Measurements from ENCODE around the gene RSBN1L. TPM values are rescaled to one million over a fixed set of nuclear protein-coding genes. Genes with fewer than 3 reads are reported as not detected.

RSBN1L gene
- total RNA-seq, 1 experiment from 2014 or later = 23.2 TPM

DNA sequence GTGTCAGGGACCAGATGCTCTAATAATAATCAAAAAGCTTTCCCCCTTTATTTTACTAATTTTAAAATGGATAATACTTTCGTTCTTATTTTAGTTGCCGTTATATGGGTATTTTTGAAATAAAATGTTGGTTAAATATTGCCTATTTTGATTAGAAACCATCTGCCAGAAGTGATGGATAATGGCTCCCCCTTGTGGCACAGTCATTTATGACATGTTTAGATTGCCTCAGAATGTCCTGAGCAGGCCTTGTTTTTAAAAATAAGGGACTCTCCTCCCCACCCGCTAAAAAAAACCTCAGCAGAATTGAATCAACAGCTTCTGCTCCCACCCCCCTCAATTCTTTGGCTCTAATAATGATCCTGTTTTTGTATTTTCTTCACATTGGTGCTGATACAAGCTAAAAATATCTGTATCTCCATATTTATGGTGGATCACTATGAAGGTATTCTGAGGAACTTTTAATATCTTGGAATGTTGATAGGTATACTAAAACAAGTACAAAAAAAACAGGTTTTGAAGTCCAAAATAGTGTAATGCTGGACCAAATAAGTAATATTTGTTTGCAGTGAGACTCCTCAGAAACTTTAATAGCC is 63.1 kb downstream of the RSBN1L start:
- no TSS peak for BruUV-seq (replicated peaks)
- POLR2A ChIA-PET (ENCODE audit: low non-redundant PET) = interaction anchor here (0.7 kb wide), 1 partner anchor 385 kb away, joined by 3 read pairs; no protein-coding TSS in a partner anchor

GRCh38 chr7:77760809-77761453 is 64.7 kb downstream of the RSBN1L start:
- ChIA-PET POLR2A (ENCODE audit: low non-redundant PET) (no interaction called here), CTCF (interaction anchor here (0.6 kb wide), 1 partner anchor 35 kb away, joined by 6 read pairs; no protein-coding TSS in a partner anchor)
- no peaks in the 10 kb centered on the region for H3K36me3 ChIP-seq (ENCODE audit: insufficient read depth, low read length, poor library complexity, severe bottlenecking)
- no TSS peak for BruUV-seq (replicated peaks)
- no peak for TF ChIP-seq EZH2 (IDR thresholded peaks at IDR 0.05; ENCODE audit: borderline replicate concordance, low read depth, low read length, poor library complexity, severe bottlenecking)
- TF ChIP-seq, protein P1, sequence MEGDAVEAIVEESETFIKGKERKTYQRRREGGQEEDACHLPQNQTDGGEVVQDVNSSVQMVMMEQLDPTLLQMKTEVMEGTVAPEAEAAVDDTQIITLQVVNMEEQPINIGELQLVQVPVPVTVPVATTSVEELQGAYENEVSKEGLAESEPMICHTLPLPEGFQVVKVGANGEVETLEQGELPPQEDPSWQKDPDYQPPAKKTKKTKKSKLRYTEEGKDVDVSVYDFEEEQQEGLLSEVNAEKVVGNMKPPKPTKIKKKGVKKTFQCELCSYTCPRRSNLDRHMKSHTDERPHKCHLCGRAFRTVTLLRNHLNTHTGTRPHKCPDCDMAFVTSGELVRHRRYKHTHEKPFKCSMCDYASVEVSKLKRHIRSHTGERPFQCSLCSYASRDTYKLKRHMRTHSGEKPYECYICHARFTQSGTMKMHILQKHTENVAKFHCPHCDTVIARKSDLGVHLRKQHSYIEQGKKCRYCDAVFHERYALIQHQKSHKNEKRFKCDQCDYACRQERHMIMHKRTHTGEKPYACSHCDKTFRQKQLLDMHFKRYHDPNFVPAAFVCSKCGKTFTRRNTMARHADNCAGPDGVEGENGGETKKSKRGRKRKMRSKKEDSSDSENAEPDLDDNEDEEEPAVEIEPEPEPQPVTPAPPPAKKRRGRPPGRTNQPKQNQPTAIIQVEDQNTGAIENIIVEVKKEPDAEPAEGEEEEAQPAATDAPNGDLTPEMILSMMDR (conservative IDR thresholded peaks at IDR 0.05; ENCODE audit: low read depth, low read length) = no peak
- H3K4me3 ChIP-seq (ENCODE audit: low read depth, low read length, poor library complexity, severe bottlenecking) = no peak overlapping the region
- H3K4me1 ChIP-seq (ENCODE audit: insufficient read depth, low read length, poor library complexity, severe bottlenecking) = no peaks in the 10 kb centered on the region
- no peaks in the 10 kb centered on the region for H3K27me3 ChIP-seq (replicated peaks; ENCODE audit: insufficient read depth, low read depth, low read length, poor library complexity)
- H3K27ac ChIP-seq (ENCODE audit: low read depth, low read length, poor library complexity, severe bottlenecking) = no peak overlapping the region
- H3K9me3 ChIP-seq (ENCODE audit: low read depth, low read length, poor library complexity, severe bottlenecking) = no peaks in the 10 kb centered on the region
- DNase-seq (ENCODE audit: low spot score) = no peak
- intact Hi-C loops (cut with micrococcal nuclease; ENCODE audit: unreplicated experiment) = no loop called here

More for the DNA sequence above, 63.1 kb downstream of the RSBN1L start:
- H3K9me3 ChIP-seq (ENCODE audit: low read depth, low read length, poor library complexity, severe bottlenecking) = no peaks in the 10 kb centered on the region
- TF ChIP-seq, protein P1 (conservative IDR thresholded peaks at IDR 0.05; ENCODE audit: low read depth, low read length) = peak; percentile 88
- no peak for TF ChIP-seq EZH2 (IDR thresholded peaks at IDR 0.05; ENCODE audit: borderline replicate concordance, low read depth, low read length, poor library complexity, severe bottlenecking)
- no peaks in the 10 kb centered on the region for H3K36me3 ChIP-seq (ENCODE audit: insufficient read depth, low read length, poor library complexity, severe bottlenecking)
- H3K4me1 ChIP-seq (ENCODE audit: insufficient read depth, low read length, poor library complexity, severe bottlenecking) = no peaks in the 10 kb centered on the region
- DNase-seq (ENCODE audit: low spot score) = peak; percentile 68
- no peak overlapping the region for H3K27ac ChIP-seq (ENCODE audit: low read depth, low read length, poor library complexity, severe bottlenecking)
- CTCF ChIA-PET = interaction anchor here (0.6 kb wide), 1 partner anchor 221 kb away, joined by 9 read pairs; no protein-coding TSS in a partner anchor
- H3K27me3 ChIP-seq (replicated peaks; ENCODE audit: insufficient read depth, low read depth, low read length, poor library complexity) = no peaks in the 10 kb centered on the region
- intact Hi-C loops (cut with micrococcal nuclease; ENCODE audit: unreplicated experiment) = loop anchor here (1.0 to 10.0 kb wide), 3 partner anchors 62 to 325 kb away; partner anchors contain the start of gene RSBN1L
- no peak overlapping the region for H3K4me3 ChIP-seq (ENCODE audit: low read depth, low read length, poor library complexity, severe bottlenecking)

DNA sequence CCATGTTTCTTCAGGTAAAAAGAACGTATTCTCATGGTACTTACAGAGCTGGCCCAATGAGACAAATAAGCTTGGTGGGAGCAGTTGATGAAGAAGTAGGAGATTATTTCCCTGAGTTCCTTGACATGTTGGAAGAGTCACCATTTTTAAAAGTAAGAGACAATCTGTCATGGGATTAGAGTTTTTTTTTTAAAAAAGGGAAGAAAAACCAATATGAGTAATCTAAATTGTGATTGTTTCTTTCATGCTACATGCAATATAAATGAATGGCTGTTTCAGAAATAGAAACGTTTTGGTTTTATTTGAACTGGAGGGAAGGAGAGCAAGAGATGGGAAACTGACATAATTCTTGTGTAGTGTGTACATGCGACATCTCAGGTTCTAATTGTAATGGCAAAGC is 69.2 kb downstream of the RSBN1L start:
- Histone ChIP-seq H3K27ac (ENCODE audit: low read depth, low read length, poor library complexity, severe bottlenecking) (no peak overlapping the region), H3K4me1 (ENCODE audit: insufficient read depth, low read length, poor library complexity, severe bottlenecking) (no peaks in the 10 kb centered on the region), H3K36me3 (ENCODE audit: insufficient read depth, low read length, poor library complexity, severe bottlenecking) (no peaks in the 10 kb centered on the region), H3K27me3 (replicated peaks; ENCODE audit: insufficient read depth, low read depth, low read length, poor library complexity) (no peaks in the 10 kb centered on the region), H3K9me3 (ENCODE audit: low read depth, low read length, poor library complexity, severe bottlenecking) (no peaks in the 10 kb centered on the region), H3K4me3 (ENCODE audit: low read depth, low read length, poor library complexity, severe bottlenecking) (no peak overlapping the region)
- POLR2A ChIA-PET (ENCODE audit: low non-redundant PET) = no interaction called here
- no peak for DNase-seq (ENCODE audit: low spot score)
- no TSS peak for BruUV-seq (replicated peaks)
- intact Hi-C loops (cut with micrococcal nuclease; ENCODE audit: unreplicated experiment) = no loop called here
- no peak for TF ChIP-seq EZH2 (IDR thresholded peaks at IDR 0.05; ENCODE audit: borderline replicate concordance, low read depth, low read length, poor library complexity, severe bottlenecking)
- TF ChIP-seq, protein P1 (conservative IDR thresholded peaks at IDR 0.05; ENCODE audit: low read depth, low read length) = no peak
- CTCF ChIA-PET = interaction anchor here (0.5 kb wide), 1 partner anchor 53 kb away, joined by 3 read pairs; no protein-coding TSS in a partner anchor
